SK-N-SH treated with all-trans-retinoic acid at 6 μM for 48 hours (cell line): Measurements from ENCODE around the gene DIAPH1.

Experiments
- ARNTL ChIP-seq: fragments of 450-650 bp; formaldehyde crosslinking; IDR thresholded peaks from 2 replicates; pipeline ENCODE4 v1.5.0; 2020; ENCODE audit warnings: low read depth, mild to moderate bottlenecking, moderate library complexity, borderline replicate concordance
- CSDC2 ChIP-seq: fragments of 250-450 bp; sonication (Bioruptor Pico); IDR thresholded peaks from 2 replicates; pipeline ENCODE4 v1.5.0; 2020; ENCODE audit warnings: mild to moderate bottlenecking, moderate library complexity
- GLIS3 ChIP-seq: fragments of 250-450 bp; sonication (Bioruptor Pico); IDR thresholded peaks from 2 replicates; pipeline ENCODE4 v1.5.0; 2020; ENCODE audit warnings: mild to moderate bottlenecking, moderate library complexity
- ISL1 ChIP-seq: fragments of 250-450 bp; sonication (Bioruptor Pico); IDR thresholded peaks from 2 replicates; pipeline ENCODE4 v2.1.2; 2022; ENCODE audit warnings: mild to moderate bottlenecking, moderate library complexity
- TOX ChIP-seq: fragments of 250-450 bp; sonication (Bioruptor Pico); IDR thresholded peaks from 2 replicates; pipeline ENCODE4 v1.8.0; 2021; ENCODE audit warnings: mild to moderate bottlenecking, moderate library complexity, borderline replicate concordance
- ZFP30 ChIP-seq: fragments of 450-650 bp; formaldehyde crosslinking; IDR thresholded peaks from 2 replicates; pipeline ENCODE4 v1.5.0; 2022; ENCODE audit warnings: mild to moderate bottlenecking, moderate library complexity
- ZNF70 ChIP-seq: fragments of 450-650 bp; formaldehyde crosslinking; IDR thresholded peaks from 2 replicates; pipeline ENCODE4 v1.5.0; 2020; ENCODE audit warnings: mild to moderate bottlenecking, moderate library complexity
- TF ChIP-seq, protein P1 (sequence below): fragments of 250-450 bp; sonication (Bioruptor Pico); IDR thresholded peaks from 2 replicates; pipeline ENCODE4 v1.8.0; 2020; ENCODE audit warnings: mild to moderate bottlenecking, moderate library complexity, borderline replicate concordance

DNA sequence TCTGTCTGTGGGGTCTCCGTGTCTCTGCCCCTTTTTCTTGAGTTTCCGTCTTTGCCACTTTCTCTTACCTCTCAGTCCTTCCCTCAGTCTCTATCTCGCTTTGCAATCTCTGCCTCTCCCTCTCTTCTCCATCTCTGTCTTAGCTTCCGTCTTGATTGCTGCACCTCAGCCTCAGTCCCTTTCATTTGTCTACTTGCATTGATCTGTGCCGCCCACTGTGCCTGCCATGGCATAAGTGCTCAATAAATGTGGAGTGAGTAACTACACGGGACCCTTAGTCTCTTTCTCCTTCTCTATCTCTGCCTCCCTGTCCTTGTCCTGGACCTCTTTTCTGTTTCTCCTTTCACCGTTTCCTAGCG, 123.4 kb downstream of the DIAPH1 start:
- TF ChIP-seq, protein P1, sequence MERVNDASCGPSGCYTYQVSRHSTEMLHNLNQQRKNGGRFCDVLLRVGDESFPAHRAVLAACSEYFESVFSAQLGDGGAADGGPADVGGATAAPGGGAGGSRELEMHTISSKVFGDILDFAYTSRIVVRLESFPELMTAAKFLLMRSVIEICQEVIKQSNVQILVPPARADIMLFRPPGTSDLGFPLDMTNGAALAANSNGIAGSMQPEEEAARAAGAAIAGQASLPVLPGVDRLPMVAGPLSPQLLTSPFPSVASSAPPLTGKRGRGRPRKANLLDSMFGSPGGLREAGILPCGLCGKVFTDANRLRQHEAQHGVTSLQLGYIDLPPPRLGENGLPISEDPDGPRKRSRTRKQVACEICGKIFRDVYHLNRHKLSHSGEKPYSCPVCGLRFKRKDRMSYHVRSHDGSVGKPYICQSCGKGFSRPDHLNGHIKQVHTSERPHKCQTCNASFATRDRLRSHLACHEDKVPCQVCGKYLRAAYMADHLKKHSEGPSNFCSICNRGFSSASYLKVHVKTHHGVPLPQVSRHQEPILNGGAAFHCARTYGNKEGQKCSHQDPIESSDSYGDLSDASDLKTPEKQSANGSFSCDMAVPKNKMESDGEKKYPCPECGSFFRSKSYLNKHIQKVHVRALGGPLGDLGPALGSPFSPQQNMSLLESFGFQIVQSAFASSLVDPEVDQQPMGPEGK (CRISPR knock-in tag), result no peak
- TF ChIP-seq ISL1 (CRISPR knock-in tag) (no peak), GLIS3 (CRISPR knock-in tag) (no peak), TOX (CRISPR knock-in tag) (no peak), CSDC2 (no peak), ARNTL (CRISPR knock-in tag) (no peak), ZNF70 (CRISPR knock-in tag) (no peak), ZFP30 (CRISPR knock-in tag) (no peak)
